Adipose tissue (tissue), 3 donors: ENCODE results near the gene CDADC1. TPM values are rescaled to one million over a fixed set of nuclear protein-coding genes. Genes with fewer than 3 reads are reported as not detected.
A peak's percentile ranks its signal among the peaks of the same experiment; 100 is the strongest.
"Not testable (repeated sequence)": the region's sequence is repeated elsewhere in the genome, so short reads cannot be mapped to it uniquely, and the experiment has no call there.

Experiments
- H3K27ac ChIP-seq: one replicate; pipeline ENCODE4 v1.5.1; 2013; ENCODE audit warnings: low read depth, low read length
- WGBS, 3 donors: extraction: QIAGEN DNeasy Blood & Tissue Kit; methylation state at CpG; one replicate each; pipeline ENCODE4 v1.1.7; 2013; 5-methylcytosine and 5-hydroxymethylcytosine counted together
- polyA plus RNA-seq, 3 donors: library from polyadenylated mRNA; stranded (reverse); fragments of 200-250 nt; gene quantifications; one replicate each; pipeline ENCODE4 v1.2.3, GENCODE V29; 2013
- donor health status: healthy with polysubstance abuse.
- donor health status: Bipolar disorder and iron deficiency.
- donor health status: healthy.

The CDADC1 gene
- polyA plus RNA-seq, 3 donors: 2.5 to 10.3 (median 5.7) TPM

DNA sequence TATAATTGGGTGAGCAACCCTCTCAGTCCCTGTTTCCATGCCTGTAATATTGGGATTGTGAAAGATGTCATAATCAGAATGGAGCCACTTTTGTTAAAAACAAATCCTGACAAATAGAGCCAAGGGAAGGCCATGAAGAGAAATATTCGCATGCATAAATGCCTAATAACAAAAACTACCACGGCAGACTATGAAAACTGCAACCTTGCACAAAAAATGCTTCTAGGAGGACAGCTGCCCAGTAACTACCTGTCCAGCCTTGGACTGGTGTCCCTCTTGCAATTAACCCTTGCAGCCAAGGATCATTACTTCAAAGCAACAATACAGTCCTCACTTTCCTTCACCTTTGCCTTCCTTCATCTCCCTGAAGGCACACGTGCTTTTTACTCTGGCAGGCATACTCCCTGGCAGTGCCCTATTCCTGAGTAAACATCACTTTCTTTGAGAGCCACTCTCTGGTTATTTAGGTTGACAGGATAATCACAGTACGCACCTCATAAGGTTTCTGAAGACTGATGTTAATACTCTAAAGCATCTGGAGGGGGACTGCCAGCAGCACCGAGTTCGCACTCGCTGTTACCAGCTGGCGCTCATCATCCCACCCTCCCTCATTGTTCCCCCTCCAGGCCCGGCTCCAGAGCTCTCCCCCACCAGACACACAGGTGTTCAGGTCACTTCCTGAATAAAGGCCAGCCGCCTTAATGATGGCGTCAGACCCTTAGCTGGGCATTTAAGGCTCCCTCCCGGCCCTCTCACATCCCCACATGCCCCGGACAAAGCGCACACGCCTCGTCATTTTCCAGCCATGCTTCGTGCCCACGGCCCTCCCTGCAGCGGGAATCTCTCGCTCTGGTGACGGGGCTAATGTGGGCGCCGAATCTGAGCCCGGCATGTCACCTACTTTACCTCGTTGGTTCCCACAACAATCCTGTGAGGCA lies 57.3 kb downstream of the CDADC1 start:
- H3K27ac ChIP-seq: no peak overlapping the region
- 89 to 90% (median 90%) methylated on average over 25 of the region's 25 CpGs for WGBS, 3 donors

DNA sequence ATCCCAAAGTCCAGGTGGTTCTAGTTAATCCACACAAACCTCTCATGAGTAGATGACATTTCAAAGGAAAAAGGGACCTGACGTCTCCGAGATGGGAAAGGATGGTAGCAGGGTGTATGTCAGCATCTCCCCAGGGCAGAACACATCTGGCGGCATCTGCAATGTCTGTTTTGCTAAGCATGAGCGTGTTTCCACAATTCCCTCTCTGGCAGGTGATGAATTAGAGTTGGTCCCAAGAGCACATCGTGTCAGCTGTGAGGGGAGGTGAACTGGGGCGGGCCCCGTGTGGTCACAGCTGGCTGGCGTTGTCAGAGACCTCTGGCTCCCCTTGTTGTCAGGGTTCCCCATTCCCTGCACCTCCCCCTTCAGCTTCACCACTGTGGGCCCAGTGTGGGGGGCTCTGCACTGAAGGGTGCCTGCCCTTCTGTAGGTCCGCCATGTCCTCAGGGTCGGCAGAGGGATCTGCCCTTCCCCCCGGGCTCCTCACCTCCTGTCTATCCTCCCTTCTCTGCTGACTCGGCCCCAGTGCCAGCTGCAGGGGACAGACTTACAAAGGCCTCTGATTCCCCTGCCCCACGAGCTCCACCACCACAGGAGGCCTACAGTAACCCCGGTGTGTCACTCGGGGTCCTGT lies 58.2 kb downstream of the CDADC1 start:
- H3K27ac ChIP-seq: no peak overlapping the region
- 78 to 84% (median 81%) methylated on average over 15 of the region's 15 CpGs for WGBS, 3 donors

DNA sequence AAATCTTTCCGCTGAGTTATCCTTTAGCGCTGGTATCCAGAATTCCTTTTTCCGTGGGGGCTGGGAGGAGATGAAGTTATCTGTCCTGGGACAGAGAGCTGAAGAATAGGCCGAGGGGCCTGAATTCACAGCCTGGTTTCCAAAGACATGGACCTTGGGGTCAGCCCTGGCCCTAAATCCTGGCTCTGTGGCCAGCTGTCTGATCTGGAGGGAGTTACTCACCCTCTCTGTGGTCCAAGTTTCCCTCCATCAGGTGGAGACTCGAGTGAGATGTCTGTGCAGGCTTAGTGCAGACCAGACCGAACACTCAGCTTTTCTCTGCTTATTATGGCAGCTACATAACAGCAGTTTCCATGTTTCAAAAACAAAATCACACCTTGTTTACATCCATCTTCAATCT lies 59.6 kb downstream of the CDADC1 start:
- 73 to 91% (median 73%) methylated on average over 6 of the region's 6 CpGs for WGBS, 3 donors
- no peak overlapping the region for H3K27ac ChIP-seq

DNA sequence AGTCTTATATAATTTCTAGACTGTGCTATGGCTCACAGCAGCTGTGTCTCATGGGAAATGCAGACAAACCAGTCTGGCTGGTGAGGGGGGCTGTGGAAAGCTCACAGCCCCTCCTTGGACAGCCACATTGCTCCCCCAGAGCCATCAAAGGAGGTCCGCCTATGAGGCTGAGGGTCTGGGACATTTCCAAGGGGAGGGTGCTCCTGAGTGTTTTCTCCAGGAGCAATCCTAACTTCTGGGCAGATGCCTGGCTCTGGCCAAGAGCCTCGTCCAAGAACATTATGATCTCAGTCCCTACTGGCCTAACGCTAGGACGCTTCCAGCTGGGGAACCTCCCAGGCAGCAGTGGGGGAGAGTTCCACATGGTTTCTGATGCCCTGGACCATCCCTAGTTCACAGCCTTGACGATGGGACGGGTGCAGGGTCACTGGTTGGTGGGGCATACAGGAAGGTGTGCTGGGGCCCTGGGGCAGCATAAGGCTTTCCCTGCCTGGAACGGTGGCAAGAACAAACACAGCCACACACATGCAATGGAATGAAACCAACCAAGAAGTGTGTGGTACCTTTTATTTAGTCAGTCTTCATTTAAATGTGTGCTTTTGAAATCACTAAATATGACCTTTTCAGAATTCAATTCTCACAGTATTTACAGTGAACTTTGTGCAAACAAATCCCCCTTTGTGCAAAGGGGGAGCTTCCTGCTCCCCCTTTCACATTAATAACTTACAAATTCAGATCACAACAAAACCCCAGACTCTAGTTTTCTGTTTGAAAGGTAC lies 60.6 kb downstream of the CDADC1 start:
- peak overlapping the region; percentile 17 for H3K27ac ChIP-seq
- 14 to 52% (median 49%) methylated on average over 7 of the region's 7 CpGs for WGBS, 3 donors

GRCh38 chr13:49308921-49309408 lies 61.2 kb downstream of the CDADC1 start:
- WGBS, 3 donors: 31 to 68% (median 65%) methylated on average over 11 of the region's 11 CpGs

GRCh38 chr13:49310251-49310650 lies 62.5 kb downstream of the CDADC1 start:
- WGBS, 3 donors: 94 to 96% (median 95%) methylated on average over 3 of the region's 3 CpGs
- no peak overlapping the region for H3K27ac ChIP-seq

More at GRCh38 chr13:49308921-49309408, 61.2 kb downstream of the CDADC1 start:
- H3K27ac ChIP-seq: peak overlapping the region; percentile 1

DNA sequence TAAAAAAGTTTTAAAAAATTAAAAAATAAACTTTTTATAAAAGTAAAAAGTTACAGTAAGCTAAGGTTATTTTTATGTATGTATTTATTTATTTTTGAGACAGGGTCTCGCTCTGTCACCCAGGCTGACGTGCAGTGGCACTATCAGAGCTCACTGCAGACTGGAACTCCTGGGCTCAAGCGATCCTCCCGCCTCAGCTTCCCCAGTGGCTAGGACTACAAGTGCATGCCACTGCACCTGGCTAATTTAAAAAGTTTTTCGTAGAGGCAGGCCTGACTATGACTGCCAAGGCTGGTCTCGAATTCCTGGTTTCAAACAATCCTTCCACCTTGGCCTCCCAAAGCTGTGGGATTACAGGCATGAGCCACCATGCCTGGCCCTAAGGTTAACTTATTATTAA lies 64.1 kb downstream of the CDADC1 start:
- WGBS, 3 donors: 95 to 99% (median 97%) methylated on average over 6 of the region's 6 CpGs
- no peak overlapping the region for H3K27ac ChIP-seq

DNA sequence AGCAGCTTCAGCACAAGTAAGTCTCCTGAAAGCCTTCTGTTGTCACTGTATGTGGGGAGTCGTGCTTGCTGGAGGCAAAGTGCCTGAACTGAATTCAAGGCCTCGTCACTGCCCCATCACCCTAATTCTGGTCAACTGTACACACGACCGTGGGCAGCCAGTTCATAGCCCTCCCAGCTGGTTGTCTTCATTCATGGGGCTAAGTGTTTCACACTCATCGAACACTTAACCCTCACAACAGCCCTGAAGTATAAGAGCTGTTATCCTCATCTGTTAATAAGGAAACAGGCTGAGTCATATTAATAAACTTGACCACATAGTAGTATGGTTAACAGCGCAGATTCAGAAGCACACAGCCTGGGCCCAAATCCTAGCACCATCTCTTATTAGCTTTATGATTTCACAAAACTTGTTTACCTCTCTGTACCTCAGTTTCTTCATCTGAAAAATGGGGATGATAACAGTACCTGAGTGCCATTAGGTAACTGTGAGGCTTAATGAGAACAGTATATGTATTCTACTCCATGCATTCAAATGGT lies 66.7 kb downstream of the CDADC1 start:
- 73 to 86% (median 78%) methylated on average over 6 of the region's 6 CpGs for WGBS, 3 donors
- H3K27ac ChIP-seq: no peak overlapping the region

- H3K27ac ChIP-seq: no peak overlapping the region
- WGBS, 3 donors: 91 to 94% (median 93%) methylated on average over 3 of the region's 3 CpGs
Measured at GRCh38 chr13:49315036-49315565, 67.4 kb downstream of the CDADC1 start.

DNA sequence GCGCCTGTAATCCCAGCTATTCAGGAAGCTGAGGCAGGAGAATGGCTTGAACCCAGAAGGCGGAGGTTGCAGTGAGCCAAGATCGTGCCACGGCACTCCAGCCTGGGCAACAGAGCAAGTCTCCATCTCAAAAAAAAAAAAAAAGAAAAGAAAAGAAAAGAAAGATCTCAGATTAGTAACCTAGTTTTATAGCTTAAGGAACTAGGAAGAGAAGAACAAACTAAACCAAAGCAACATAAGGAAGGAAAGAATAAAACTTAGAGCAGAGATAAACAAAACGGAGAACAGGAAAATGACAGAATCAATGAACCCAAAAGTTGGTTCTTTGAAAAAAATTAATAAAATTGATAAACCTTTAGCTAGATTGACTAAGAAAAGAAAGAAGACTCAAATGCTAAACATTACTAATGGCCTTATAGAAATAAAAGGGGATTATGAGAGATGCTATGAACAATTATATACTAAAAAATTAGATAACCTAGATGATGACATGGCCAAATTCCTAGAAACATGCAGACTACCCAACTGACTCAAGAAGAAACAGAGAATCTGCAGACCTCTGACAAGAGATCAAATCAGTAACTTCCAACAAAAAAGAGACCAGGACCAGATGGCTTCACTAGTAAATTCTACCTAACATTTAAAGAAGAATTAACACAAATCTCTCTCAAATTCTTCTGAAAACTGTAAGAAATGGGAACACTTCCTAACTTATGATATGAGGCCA lies 68.2 kb downstream of the CDADC1 start:
- no peak overlapping the region for H3K27ac ChIP-seq
- WGBS, 3 donors: 97 to 100% (median 98%) methylated on average over 5 of the region's 5 CpGs

GRCh38 chr13:49319551-49319950 lies 71.8 kb downstream of the CDADC1 start:
- no peak overlapping the region for H3K27ac ChIP-seq

GRCh38 chr13:49319951-49320350 lies 72.2 kb downstream of the CDADC1 start:
- 71 to 76% (median 75%) methylated on average over 2 of the region's 2 CpGs for WGBS, 3 donors
- no peak overlapping the region for H3K27ac ChIP-seq

- 91 to 94% (median 93%) methylated on average over 2 of the region's 2 CpGs for WGBS, 3 donors
- no peak overlapping the region for H3K27ac ChIP-seq
Measured at GRCh38 chr13:49320975-49321374, 73.2 kb downstream of the CDADC1 start.

GRCh38 chr13:49322702-49323101 lies 75.0 kb downstream of the CDADC1 start:
- no peak overlapping the region for H3K27ac ChIP-seq
- WGBS, 3 donors: 96 to 98% (median 97%) methylated on average over 2 of the region's 2 CpGs

GRCh38 chr13:49323344-49323743 lies 75.6 kb downstream of the CDADC1 start:
- H3K27ac ChIP-seq: no peak overlapping the region
- WGBS, 3 donors: 93 to 94% (median 94%) methylated on average over 7 of the region's 7 CpGs

DNA sequence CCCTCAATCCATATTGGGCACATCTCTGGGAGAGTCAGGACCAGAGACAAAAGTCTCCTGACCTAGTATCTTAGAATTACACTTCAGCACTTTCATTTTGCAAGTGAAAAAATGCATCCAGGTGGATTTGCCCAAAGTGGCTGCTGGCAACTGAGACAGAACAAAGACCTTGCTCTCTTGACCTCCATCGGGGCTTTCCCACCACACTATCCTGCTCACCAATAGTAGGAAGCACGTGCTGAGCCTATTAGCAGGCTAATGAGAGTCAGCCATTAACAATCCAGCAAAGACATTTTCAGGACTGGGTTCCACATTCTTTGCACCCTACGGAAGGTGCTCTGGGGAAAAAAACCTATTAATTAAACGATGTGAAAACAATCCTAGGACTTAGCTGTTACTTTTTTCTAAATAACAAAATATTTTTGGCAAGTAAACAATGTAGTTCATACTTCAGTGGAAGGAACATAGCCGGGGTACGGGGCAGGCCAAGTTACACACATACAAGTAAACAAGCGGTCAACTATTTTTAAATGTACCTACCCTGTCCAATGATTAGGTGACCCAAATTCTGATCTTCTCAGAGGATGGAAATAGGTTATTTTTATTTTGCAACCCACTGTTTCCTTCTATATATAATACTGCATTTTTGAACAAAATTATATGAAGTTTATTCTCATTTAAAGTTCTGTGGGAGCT lies 78.6 kb downstream of the CDADC1 start:
- H3K27ac ChIP-seq: no peak overlapping the region

DNA sequence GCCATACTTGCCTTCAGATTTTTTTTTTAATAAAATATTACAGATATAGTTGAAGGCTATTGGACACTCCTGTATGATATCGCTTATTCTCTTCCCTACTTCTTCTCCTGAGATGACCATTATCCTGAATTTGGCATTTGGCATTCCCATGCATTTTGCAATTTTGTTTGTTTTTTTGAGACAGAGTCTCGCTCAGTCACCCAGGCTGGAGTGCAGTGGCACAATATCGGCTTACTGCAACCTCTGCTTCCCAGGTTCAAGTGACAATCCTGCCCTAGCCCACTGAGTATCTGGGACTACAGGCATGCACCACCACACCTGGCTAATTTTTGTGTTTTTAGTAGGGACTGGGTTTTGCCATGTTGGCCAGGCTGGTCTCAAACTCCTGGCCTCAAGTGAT lies 79.4 kb downstream of the CDADC1 start:
- WGBS, 3 donors: 91 to 95% (median 92%) methylated on average over 3 of the region's 3 CpGs
- H3K27ac ChIP-seq: not testable (repeated sequence)

More for the DNA sequence above, 78.6 kb downstream of the CDADC1 start:
- WGBS, 3 donors: 68 to 86% (median 73%) methylated on average over 7 of the region's 7 CpGs
